NCI-H748 (cell line): Measurements from ENCODE around the gene TCIRG1.
A peak's percentile ranks its signal among the peaks of the same experiment; 100 is the strongest.
"Not testable (repeated sequence)": the region's sequence is repeated elsewhere in the genome, so short reads cannot be mapped to it uniquely, and the experiment has no call there.

Experiments
- DNase-seq: peaks from one replicate; lab custom pipeline; 2025; ENCODE audit not compliant: unreplicated experiment; lab: John Stamatoyannopoulos, UW

TCIRG1 gene

GRCh38 chr11:68038718-68039525 lies at the start of gene TCIRG1:
Gene TCIRG1, plus strand, starts transcription at chr11:68039025. Its CDS starts 2,247 bp downstream, at chr11:68041272.
- no peak for DNase-seq

- not testable (repeated sequence) for DNase-seq
These were observed 48.1 kb upstream of the TCIRG1 start for GRCh38 chr11:67990546-67991346.

- not testable (repeated sequence) for DNase-seq
These were observed 47.3 kb upstream of the TCIRG1 start for GRCh38 chr11:67991347-67992121.

- peak; percentile 65 for DNase-seq
These were observed 45.0 kb upstream of the TCIRG1 start for GRCh38 chr11:67993821-67994220.

- DNase-seq = not testable (repeated sequence)
These were observed 44.4 kb upstream of the TCIRG1 start for GRCh38 chr11:67994387-67994786.

- not testable (repeated sequence) for DNase-seq
These were observed 43.7 kb upstream of the TCIRG1 start for GRCh38 chr11:67995129-67995528.

- not testable (repeated sequence) for DNase-seq
These were observed 43.2 kb upstream of the TCIRG1 start for GRCh38 chr11:67995579-67995978.

- DNase-seq = no peak
These were observed 42.8 kb upstream of the TCIRG1 start for GRCh38 chr11:67996051-67996450.

- DNase-seq = peak; percentile 47
These were observed 42.0 kb upstream of the TCIRG1 start for GRCh38 chr11:67996622-67997474.

GRCh38 chr11:67997475-67997921 lies 41.3 kb upstream of the TCIRG1 start:
- DNase-seq = no peak

- no peak for DNase-seq
These were observed 40.4 kb upstream of the TCIRG1 start for GRCh38 chr11:67998150-67999045.

GRCh38 chr11:67999201-67999629 lies 39.6 kb upstream of the TCIRG1 start:
- no peak for DNase-seq

GRCh38 chr11:67999704-68000103 lies 39.1 kb upstream of the TCIRG1 start:
- no peak for DNase-seq

GRCh38 chr11:68002575-68002937 lies 36.3 kb upstream of the TCIRG1 start:
- DNase-seq = no peak

- DNase-seq = peak; percentile 57
These were observed 35.6 kb upstream of the TCIRG1 start for GRCh38 chr11:68002938-68003845.

- peak; percentile 84 for DNase-seq
These were observed 34.8 kb upstream of the TCIRG1 start, which contains the start of gene UNC93B1 for GRCh38 chr11:68003846-68004550. Gene UNC93B1, minus strand, starts transcription at chr11:68004097. Its CDS starts 54 bp downstream, at chr11:68004043.

GRCh38 chr11:68004551-68005335 lies 34.1 kb upstream of the TCIRG1 start:
- no peak for DNase-seq
